Mucosa of descending colon (tissue), 3 donors: Measurements from ENCODE around the gene PCGF1. TPM values are rescaled to one million over a fixed set of nuclear protein-coding genes. Genes with fewer than 3 reads are reported as not detected.

ENCODE experiments used
- ATAC-seq: fragments of 200-7000 bp; cut with Tn5 transposase; one replicate; pipeline ENCODE4 v1.9.1; 2020; ENCODE audit warnings: mild to moderate bottlenecking, moderate library complexity
- DNase-seq, 3 donors: peaks; one replicate each; pipeline ENCODE4 v3.0.0-alpha.2; 2020
- H3K36me3 ChIP-seq: fragments of 200-600 bp; one replicate; pipeline ENCODE4 v1.8.0; 2021; ENCODE audit warnings: low read depth, mild to moderate bottlenecking
- H3K4me1 ChIP-seq: fragments of 200-600 bp; one replicate; pipeline ENCODE4 v1.8.0; 2021; ENCODE audit warnings: low read depth, mild to moderate bottlenecking
- H3K4me3 ChIP-seq: fragments of 200-600 bp; one replicate; pipeline ENCODE4 v1.8.0; 2021; ENCODE audit warnings: mild to moderate bottlenecking
- H3K9me3 ChIP-seq: fragments of 200-600 bp; one replicate; pipeline ENCODE4 v1.8.0; 2021; ENCODE audit warnings: mild to moderate bottlenecking
- CTCF ChIP-seq: fragments of 200-600 bp; IDR thresholded peaks from one replicate; pipeline ENCODE4 v1.8.0; 2022; ENCODE audit warnings: antibody characterized with exemption, mild to moderate bottlenecking
- intact Hi-C, 2 donors: fragments of 100-400 bp; cut with DNase I in 1 of 2; cut with micrococcal nuclease in 1 of 2; formaldehyde crosslinking; loops; one replicate each; pipeline versions ENCODE4 v1.11.0 to v1.11.1; 2022; cut with DNase I, micrococcal nuclease
- long read RNA-seq, 2 donors: library from polyadenylated mRNA; unstranded; transcript quantifications; one replicate each; pipeline ENCODE4 v2.0.0, GENCODE V29; 2019 to 2021
- total RNA-seq, 3 donors: library from RNA; stranded (reverse); fragmentation: NEBNext Ultra II Directional in 2 of 3; extraction: Animal tissue kit (Norgen Biotek cat#: 25700) in 2 of 3; gene quantifications; one replicate each; pipeline versions ENCODE4 v1.2.1 to v1.2.4, GENCODE V29; 2021 to 2023
- donor health status: DM: no; HTN: no; CAD: no; lungs with moderate emphysema.
- donor health status: DM: no; HTN: no; CAD: no.
- donor health status: DM: no; HTN: yes; CAD: no.

Gene PCGF1
- total RNA-seq = 10 to 100 TPM; 20.3 to 29.1 (median 22.3) TPM
- long read RNA-seq, donor 1, transcript PCGF1-204 (8 exons, 1,056 nt) = major isoform, 6 of 10 reads
- long read RNA-seq, donor 1, partial matches to known transcripts = 0 of 10 reads
- long read RNA-seq, donor 1, other reads (novel, unspliced or antisense) = 2 of 10 reads
- long read RNA-seq, donor 2, partial matches to known transcripts = 1 of 8 reads
- long read RNA-seq, donor 2, other reads (novel, unspliced or antisense) = 3 of 8 reads

DNA sequence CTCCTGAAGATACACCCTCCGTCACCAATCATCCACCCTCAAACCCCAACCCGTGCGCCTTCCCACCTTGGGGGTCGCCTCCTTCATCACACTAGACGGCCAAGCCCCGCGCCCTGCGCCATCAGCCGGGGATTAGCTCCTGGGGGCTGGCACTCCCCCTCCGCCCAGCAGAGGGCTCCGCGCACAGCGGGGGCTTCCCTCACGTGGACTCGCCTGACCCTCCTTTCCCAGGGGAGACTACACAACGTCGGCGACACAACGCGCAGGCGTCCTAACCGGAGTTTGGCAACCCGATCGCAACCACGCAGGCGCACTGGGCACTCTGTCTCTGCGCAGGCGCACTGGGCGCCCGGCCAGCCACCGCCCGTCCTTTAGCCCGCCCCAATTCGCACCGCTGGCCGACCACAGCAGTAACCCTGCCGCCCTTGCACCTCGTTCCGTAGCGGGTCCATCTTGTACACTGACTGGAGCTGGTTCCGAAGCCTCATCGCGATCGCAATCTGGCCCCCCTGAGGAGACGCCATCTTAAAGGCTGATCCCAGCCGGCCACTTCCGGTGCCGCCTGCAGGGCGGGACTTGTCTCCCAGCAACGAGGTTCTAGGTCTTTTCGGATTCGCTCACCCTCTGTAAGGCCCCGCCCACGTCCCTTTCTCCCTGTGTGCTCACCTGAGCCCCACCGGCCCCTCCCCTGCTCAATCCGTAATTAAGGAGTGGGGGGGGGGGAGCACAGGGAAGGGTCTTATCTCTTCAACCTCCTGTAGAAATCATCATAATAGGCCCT lies at the start of gene PCGF1:
Gene PCGF1, minus strand, starts transcription at position 551 of the 781 bp plus-strand sequence. Its CDS starts 27 bp downstream, at position 524.
- peak within 1 kb of the TSS; percentile 46 for H3K4me3 ChIP-seq
- H3K36me3 ChIP-seq = no peaks in the 10 kb centered on the region
- DNase-seq (peak; percentile 100), ATAC-seq (peak; percentile 93)
- intact Hi-C loops = no loop called here
- TF ChIP-seq CTCF = no peak
- H3K9me3 ChIP-seq = no peaks in the 10 kb centered on the region
- H3K4me1 ChIP-seq = peaks cover 34% of the 10 kb centered on the region

- no peak for ATAC-seq
- Histone ChIP-seq H3K4me3 (no peak overlapping the region), H3K36me3 (no peaks in the 10 kb centered on the region), H3K4me1 (peaks cover 24% of the 10 kb centered on the region), H3K9me3 (no peaks in the 10 kb centered on the region)
- intact Hi-C loops = no loop called here
- no peak for TF ChIP-seq CTCF
- no peak for DNase-seq
Measured at GRCh38 chr2:74556831-74557370, 49.4 kb upstream of the PCGF1 start.

GRCh38 chr2:74556159-74556558 lies 48.7 kb upstream of the PCGF1 start:
- Histone ChIP-seq H3K4me1 (peaks cover 24% of the 10 kb centered on the region), H3K4me3 (no peak overlapping the region), H3K9me3 (no peaks in the 10 kb centered on the region), H3K36me3 (no peaks in the 10 kb centered on the region)
- ATAC-seq = no peak
- TF ChIP-seq CTCF = no peak
- DNase-seq = peak in 1 of 3 donors; percentile 51
- intact Hi-C loops = no loop called here

DNA sequence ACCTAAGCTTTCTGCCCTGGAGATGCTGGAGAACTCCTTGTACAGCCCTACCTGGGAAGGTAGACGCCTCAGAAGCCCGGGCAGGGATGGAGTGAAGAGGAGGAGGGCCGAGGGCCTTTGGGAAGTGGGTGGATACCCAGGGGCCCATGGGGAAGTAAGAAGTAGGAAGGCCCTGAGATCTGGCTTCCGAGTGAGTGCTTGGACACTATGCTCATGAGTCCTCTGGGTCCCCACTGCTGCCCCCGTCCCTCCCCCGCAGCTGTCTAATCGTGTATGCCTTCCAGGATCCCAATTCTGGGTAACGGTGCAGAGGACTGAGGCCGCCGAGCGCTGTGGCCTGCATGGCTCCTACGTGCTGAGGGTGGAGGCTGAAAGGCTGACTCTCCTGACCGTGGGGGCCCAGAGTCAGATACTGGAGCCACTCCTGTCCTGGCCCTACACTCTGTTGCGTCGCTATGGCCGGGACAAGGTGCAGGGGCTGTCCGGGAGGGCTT lies 48.2 kb upstream of the PCGF1 start:
- Histone ChIP-seq H3K36me3 (no peaks in the 10 kb centered on the region), H3K4me1 (peaks cover 24% of the 10 kb centered on the region), H3K9me3 (no peaks in the 10 kb centered on the region), H3K4me3 (no peak overlapping the region)
- ATAC-seq (peak; percentile 1), DNase-seq (peak in 2 of 3 donors; percentile 34 to 60)
- intact Hi-C loops = no loop called here
- no peak for TF ChIP-seq CTCF

DNA sequence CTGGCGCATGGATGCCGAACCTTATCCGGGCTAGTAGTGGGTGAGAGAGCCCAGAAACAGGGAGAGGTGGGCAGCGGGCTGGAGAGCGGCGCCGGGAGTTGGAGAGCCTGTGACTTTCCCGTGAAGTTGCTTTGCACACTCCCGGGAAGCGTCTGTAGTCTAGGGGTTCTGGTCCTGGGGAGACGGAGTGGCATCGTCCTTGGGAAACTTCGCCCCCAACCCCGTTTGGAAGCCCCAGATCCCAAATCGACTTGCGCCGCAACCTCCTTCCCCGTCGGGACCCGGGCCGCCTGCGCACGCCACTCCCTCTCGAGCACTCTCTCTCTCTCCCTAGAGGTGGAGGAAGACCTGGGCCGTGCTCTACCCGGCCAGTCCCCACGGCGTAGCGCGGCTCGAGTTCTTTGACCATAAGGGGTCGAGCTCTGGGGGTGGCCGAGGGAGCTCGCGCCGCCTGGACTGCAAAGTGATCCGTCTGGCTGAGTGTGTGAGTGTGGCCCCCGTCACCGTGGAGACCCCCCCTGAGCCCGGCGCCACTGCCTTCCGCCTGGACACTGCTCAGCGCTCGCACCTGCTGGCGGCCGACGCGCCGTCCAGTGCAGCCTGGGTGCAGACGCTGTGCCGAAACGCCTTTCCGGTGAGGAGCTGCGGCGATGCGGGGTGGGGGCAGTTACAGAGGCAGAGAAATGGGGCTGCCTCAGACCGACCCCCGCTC lies 47.5 kb upstream of the PCGF1 start:
- TF ChIP-seq CTCF = no peak
- H3K9me3 ChIP-seq = no peaks in the 10 kb centered on the region
- intact Hi-C loops = no loop called here
- H3K36me3 ChIP-seq = no peaks in the 10 kb centered on the region
- ATAC-seq (peak; percentile 78), DNase-seq (peak; percentile 63 to 82 (median 77))
- peaks cover 21% of the 10 kb centered on the region for H3K4me1 ChIP-seq
- H3K4me3 ChIP-seq = peak overlapping the region; percentile 38
